HFF-Myc (cell line): ENCODE measurements around the gene CAST.

Experiments used
- DNase-seq: peaks from one replicate; pipeline ENCODE4 v3.0.0-alpha.2; 2011; ENCODE audit warnings: low read depth; ENCODE audit errors: extremely low read depth
- H3K4me3 ChIP-seq: replicated peaks from 2 replicates; pipeline ENCODE4 v1.5.1; 2011; ENCODE audit warnings: low read depth, mild to moderate bottlenecking, control low read depth, low read length
- TF ChIP-seq, protein P1 (sequence below): IDR thresholded peaks from 2 replicates; pipeline ENCODE4 v1.5.1; 2012; ENCODE audit warnings: mild to moderate bottlenecking, low read depth, low read length, control low read depth; ENCODE audit errors: missing control alignments

Gene CAST

DNA sequence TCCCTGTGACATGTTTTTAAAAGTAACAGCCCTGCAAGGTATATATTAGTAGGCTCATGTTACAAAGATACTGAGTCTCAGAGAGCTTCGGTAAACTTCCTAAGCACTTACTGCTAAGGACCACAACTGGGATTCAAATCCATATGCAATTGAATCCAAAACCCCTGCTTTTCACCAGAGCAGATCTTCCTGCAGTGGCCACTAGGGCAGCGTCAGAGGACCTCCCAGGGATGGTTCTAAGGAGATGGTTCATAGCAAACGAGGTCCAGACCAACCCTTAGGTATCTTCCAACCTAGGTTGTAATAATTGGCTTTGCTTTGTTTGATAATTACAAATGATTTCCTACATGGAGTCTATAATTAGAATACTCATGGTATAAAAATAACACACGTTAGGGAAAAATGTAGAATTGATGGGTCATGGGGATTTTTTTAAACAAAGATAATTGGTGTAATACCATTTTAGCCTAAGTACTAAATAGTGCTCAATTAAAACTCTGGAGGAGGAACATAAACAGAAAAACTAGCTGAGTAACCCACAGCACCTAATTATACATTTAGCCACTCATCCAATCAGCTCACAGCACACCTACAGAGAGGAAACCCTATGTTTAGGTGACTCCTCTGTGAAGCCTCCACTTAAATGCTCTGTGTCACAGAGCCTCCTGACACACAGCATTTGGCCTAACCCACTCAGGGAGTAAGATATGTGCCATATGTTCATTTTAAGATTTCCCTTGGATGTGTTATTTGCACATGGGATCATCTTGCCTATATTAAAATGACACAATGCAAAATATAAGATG, 10.0 kb upstream of the CAST start:
- no peak for DNase-seq
- TF ChIP-seq, protein P1, sequence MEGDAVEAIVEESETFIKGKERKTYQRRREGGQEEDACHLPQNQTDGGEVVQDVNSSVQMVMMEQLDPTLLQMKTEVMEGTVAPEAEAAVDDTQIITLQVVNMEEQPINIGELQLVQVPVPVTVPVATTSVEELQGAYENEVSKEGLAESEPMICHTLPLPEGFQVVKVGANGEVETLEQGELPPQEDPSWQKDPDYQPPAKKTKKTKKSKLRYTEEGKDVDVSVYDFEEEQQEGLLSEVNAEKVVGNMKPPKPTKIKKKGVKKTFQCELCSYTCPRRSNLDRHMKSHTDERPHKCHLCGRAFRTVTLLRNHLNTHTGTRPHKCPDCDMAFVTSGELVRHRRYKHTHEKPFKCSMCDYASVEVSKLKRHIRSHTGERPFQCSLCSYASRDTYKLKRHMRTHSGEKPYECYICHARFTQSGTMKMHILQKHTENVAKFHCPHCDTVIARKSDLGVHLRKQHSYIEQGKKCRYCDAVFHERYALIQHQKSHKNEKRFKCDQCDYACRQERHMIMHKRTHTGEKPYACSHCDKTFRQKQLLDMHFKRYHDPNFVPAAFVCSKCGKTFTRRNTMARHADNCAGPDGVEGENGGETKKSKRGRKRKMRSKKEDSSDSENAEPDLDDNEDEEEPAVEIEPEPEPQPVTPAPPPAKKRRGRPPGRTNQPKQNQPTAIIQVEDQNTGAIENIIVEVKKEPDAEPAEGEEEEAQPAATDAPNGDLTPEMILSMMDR, result peak; percentile 53
- no peak overlapping the region for H3K4me3 ChIP-seq

DNA sequence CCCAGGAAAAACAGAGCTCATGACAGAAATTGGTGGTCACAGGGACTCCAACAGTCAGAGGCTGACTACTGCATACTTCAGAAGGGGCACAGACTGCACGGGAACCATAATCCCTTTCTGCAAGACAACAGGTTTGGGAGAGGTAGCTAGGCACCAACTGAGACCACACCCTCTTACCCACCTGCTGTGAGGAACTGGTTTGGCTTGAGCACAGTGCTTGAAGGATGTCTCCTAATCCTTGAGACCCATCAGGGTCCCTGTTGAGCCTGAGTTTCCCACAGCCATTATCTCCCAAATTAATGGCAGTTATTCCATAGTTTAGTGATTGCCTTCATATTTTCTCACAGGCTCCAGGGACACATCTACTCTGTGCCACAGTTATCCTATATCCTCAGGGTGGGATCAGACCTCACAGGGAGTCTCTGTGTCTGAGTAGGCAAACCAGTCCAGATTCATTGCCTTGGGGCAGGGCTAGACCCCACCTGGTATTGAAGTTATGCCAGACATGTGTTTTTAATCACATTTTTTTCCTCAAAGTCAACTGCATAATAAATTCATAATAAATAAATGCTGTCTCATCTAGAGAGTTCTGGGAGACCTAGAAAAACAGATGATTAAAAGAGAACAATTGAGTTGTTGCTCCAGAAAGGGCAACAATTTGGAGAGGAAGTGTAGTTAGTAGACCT, 9.3 kb upstream of the CAST start:
- H3K4me3 ChIP-seq, result no peak overlapping the region
- TF ChIP-seq, protein P1, result no peak
- DNase-seq, result peak; percentile 68

DNA sequence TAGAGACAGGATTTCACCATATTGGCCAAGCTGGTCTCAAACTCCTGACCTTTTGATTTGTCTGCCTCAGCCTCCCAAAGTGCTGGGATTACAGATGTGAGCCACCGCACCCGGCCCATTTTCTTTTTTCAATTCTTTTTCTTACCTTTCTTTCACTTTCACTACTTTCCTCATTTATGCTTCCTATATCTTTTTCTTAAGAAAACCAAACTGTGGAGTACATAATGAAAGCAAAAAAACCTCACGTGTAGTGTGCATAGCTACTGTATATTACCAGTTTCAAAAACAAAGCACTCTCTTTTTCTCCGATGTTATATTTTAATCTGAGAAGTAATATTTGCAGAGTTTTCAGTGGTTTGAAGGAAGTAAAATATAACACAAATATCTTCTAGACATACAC, 8.0 kb upstream of the CAST start:
- no peak overlapping the region for H3K4me3 ChIP-seq
- TF ChIP-seq, protein P1, result no peak
- DNase-seq, result no peak

GRCh38 chr5:96655085-96655484, 7.1 kb upstream of the CAST start:
- TF ChIP-seq, protein P1, result no peak
- no peak for DNase-seq
- no peak overlapping the region for H3K4me3 ChIP-seq

DNA sequence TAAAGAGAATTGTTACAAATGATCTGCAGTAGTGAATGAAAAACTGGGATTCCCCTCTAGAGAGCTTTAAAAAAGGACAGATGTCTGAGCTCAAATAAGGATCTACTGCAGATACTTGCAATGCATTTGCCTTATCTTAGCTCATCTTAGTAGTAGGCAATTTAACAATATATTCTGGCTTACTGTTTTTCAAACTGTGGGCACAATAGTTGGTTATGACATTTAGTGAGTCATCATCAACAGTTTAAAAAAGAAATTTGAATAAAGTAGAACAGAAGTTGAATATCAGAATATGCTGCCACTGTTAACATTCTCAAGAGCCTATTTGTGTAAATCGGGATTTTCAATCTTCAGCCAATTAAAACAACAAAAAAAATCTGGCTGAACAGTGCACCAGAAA, 6.7 kb upstream of the CAST start:
- no peak overlapping the region for H3K4me3 ChIP-seq
- no peak for DNase-seq
- TF ChIP-seq, protein P1, result no peak

DNA sequence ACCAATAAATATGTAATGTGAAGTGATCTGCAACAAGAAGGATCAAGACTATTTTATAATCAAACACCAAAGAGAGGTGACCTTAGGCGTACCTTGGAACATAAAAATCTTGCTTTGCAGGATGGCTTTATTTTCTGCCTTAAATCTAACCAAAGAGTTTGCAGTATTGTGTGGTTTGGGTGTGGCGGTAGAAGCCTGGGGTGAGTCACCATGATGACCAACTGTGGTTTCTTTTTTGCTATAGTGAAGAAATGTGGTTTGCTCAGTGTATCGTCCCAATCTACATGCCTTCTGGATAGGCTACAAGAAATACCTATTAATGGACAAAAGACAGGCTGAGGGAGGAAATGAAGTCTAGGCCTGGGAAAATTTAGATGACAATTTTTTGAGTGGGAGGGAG, 5.1 kb upstream of the CAST start:
- TF ChIP-seq, protein P1, result no peak
- peak; percentile 90 for DNase-seq
- no peak overlapping the region for H3K4me3 ChIP-seq
